HFFc6 (cell line): ENCODE data around the gene SEC22A. TPM values are rescaled to one million over a fixed set of nuclear protein-coding genes. Genes with fewer than 3 reads are reported as not detected.

Source experiments
- DNase-seq: peaks from one replicate; pipeline ENCODE4 v3.0.0-alpha.2; 2018
- H3K27ac Mint-ChIP-seq: 2 replicates; pipeline ENCODE4 v1.8.0; 2020; ENCODE audit warnings: mild to moderate bottlenecking, mixed read lengths
- H3K27me3 Mint-ChIP-seq: 2 replicates; pipeline ENCODE4 v1.8.0; 2021; ENCODE audit warnings: mild to moderate bottlenecking, moderate library complexity, mixed read lengths; ENCODE audit not compliant: insufficient read depth
- H3K36me3 Mint-ChIP-seq: 2 replicates; pipeline ENCODE4 v1.8.0; 2021; ENCODE audit warnings: low read depth, mixed read lengths
- H3K4me1 Mint-ChIP-seq: 2 replicates; pipeline ENCODE4 v1.8.0; 2020; ENCODE audit warnings: low read depth, mixed read lengths
- H3K4me3 Mint-ChIP-seq: 2 replicates; pipeline ENCODE4 v1.8.0; 2020; ENCODE audit warnings: mild to moderate bottlenecking, moderate library complexity, mixed read lengths
- H3K9me3 Mint-ChIP-seq: 2 replicates; pipeline ENCODE4 v1.8.0; 2020; ENCODE audit warnings: mild to moderate bottlenecking, mixed read lengths
- total RNA-seq, 6 experiments: library from RNA; stranded (reverse); fragmentation: NEBNext Ultra II Directional; extraction: Animal tissue kit (Norgen Biotek cat#: 25700); gene quantifications; 2 replicates in 1 of 6; 3 replicates in 5 of 6; pipeline ENCODE4 v1.2.3, GENCODE V29; 2021
- TF ChIP-seq, protein P1 (sequence below): fragments of 200-600 bp; sonication (generic); IDR thresholded peaks from 2 replicates; pipeline ENCODE4 v1.5.0; 2021; ENCODE audit warnings: antibody characterized with exemption, mild to moderate bottlenecking

The SEC22A gene
- total RNA-seq, 6 experiments from 2014 or later = 13.7 to 20.8 (median 18.0) TPM

DNA sequence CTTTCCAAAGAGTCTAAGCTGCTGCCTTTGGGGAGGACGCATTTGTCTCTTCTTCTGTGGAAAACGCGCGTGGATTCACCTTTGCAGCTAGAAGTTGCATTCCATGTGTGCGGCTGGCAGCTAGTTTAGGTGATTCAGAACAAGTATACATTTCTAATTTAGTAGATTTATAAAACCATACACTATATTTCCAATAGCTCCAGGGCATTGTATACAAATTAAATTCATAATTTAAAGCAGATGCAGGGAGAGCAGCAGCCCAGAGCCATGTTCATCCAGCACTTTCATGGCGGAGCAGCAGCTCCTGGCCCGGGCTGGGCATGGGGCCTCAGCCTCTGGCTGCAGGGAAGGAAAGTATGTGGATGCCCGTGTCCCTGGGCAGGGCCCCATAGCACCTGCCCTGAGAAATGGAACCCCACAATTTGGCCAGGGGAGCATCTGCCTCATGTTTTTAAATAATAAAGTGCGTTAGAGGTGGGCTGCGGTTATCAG is 42.8 kb upstream of the SEC22A start:
- no peak for DNase-seq
- no peak overlapping the region for H3K27ac Mint-ChIP-seq

DNA sequence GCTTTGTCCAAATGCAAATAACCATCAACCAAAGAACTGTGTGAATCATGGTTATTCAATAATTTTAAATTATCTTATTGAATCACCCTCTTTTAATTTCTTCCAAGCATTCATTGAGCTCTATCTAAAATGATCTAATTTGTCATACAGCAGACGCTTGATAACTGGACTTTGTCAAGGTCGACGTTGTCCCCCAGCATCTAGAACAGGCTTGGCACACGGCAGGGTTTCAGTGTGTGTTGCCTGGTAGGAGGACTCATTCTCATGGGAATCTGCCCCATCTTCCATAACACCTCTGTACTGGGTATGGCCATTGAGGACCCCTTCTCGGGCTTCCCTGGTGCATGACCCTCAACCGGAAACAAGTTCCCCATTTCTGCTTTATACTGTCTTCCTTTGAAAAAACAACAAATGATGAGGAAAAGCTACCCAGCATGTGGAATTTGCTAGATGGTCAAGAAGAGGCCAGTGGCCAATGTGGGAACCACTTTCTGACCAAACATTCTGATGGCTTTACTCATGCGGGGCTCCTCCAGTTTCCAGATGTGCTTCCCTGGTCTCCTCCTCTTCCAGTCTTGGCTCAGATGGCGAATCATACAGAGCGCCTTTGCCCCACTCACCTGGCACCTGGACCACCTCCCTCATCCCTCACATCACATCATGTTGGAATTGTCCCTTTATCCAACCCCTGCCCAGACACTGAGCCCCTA is 41.7 kb upstream of the SEC22A start:
- Mint-ChIP-seq H3K4me3 (no peak overlapping the region), H3K27me3 (no peaks in the 10 kb centered on the region; the same call in 1 of the 2 replicates), H3K4me1 (peaks cover 17% of the 10 kb centered on the region), H3K27ac (no peak overlapping the region), H3K9me3 (no peaks in the 10 kb centered on the region; the same call in 1 of the 2 replicates), H3K36me3 (peaks cover 48% of the 10 kb centered on the region)
- TF ChIP-seq, protein P1, sequence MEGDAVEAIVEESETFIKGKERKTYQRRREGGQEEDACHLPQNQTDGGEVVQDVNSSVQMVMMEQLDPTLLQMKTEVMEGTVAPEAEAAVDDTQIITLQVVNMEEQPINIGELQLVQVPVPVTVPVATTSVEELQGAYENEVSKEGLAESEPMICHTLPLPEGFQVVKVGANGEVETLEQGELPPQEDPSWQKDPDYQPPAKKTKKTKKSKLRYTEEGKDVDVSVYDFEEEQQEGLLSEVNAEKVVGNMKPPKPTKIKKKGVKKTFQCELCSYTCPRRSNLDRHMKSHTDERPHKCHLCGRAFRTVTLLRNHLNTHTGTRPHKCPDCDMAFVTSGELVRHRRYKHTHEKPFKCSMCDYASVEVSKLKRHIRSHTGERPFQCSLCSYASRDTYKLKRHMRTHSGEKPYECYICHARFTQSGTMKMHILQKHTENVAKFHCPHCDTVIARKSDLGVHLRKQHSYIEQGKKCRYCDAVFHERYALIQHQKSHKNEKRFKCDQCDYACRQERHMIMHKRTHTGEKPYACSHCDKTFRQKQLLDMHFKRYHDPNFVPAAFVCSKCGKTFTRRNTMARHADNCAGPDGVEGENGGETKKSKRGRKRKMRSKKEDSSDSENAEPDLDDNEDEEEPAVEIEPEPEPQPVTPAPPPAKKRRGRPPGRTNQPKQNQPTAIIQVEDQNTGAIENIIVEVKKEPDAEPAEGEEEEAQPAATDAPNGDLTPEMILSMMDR = no peak
- DNase-seq = peak; percentile 19

More for the DNA sequence above, 42.8 kb upstream of the SEC22A start:
- TF ChIP-seq, protein P1 = no peak
- Mint-ChIP-seq H3K4me3 (no peak overlapping the region), H3K27me3 (no peaks in the 10 kb centered on the region; the same call in 1 of the 2 replicates), H3K36me3 (peaks cover 37% of the 10 kb centered on the region), H3K4me1 (peaks cover 17% of the 10 kb centered on the region), H3K9me3 (no peaks in the 10 kb centered on the region)

DNA sequence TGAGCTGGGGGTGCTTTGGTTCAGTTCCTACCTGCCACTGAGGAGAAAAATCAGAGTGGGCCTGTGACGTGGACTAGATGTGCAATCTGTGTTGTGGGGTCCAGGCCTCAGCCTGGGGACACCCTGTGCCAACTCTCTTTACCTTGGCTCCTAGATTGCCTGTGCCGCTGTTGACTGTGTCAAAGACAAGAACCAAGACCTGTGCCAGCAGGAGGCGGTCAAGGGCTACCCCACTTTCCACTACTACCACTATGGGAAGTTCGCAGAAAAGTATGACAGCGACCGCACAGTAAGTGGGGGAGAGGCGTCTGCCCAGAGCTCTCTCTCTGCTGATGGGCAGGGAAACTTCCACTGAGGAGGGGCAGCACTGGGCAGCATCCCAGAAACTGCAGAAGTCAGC is 40.6 kb upstream of the SEC22A start:
- peaks cover 17% of the 10 kb centered on the region for H3K4me1 Mint-ChIP-seq
- no peaks in the 10 kb centered on the region; the same call in 1 of the 2 replicates for H3K9me3 Mint-ChIP-seq
- peaks cover 56% of the 10 kb centered on the region for H3K36me3 Mint-ChIP-seq
- H3K4me3 Mint-ChIP-seq = no peak overlapping the region
- H3K27ac Mint-ChIP-seq = no peak overlapping the region
- TF ChIP-seq, protein P1 = peak; percentile 38
- DNase-seq = no peak
- no peaks in the 10 kb centered on the region; the same call in 1 of the 2 replicates for H3K27me3 Mint-ChIP-seq

DNA sequence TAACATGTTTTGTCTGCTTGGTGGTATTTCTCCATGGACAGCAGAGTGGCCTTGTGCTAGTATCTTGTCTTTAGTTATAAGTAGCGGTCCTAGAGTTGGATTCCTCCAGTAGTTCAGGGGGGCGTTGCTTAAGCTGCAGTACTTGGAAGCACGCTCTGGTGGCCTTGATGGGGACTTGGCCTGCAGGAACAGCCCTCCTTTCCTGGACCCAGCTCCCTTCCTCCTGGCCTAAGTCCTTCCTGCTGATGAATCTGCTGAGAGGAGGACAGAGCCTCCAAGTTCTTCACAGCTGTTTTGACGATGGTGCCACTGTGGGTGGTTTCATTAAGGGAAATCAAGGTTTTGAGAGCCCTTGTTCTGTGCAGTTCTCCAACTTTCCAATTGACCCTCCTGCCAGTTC is 38.6 kb upstream of the SEC22A start:
- H3K4me3 Mint-ChIP-seq = no peak overlapping the region
- no peaks in the 10 kb centered on the region; the same call in 1 of the 2 replicates for H3K9me3 Mint-ChIP-seq
- H3K36me3 Mint-ChIP-seq = peaks cover 64% of the 10 kb centered on the region
- peaks cover 15% of the 10 kb centered on the region for H3K4me1 Mint-ChIP-seq
- DNase-seq = no peak
- H3K27ac Mint-ChIP-seq = no peak overlapping the region
- no peaks in the 10 kb centered on the region; the same call in 1 of the 2 replicates for H3K27me3 Mint-ChIP-seq
- TF ChIP-seq, protein P1 = no peak

DNA sequence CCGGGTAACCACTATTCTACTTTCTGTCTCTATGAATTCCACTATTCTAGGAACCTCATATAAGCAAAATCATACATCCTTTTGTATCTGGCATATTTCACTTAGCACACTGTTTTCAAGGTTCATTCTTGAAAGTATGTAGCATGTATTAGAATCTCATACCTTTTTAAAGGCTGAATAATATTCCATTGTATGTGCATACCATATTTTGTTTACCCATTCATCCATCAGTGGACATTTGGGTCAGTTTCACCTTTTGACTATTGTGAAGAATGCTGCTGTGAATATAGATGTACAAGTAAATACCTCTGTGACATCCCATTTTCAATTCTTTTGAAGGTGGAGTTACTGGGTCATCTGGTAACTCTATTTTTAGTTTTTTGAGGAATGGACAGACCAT is 36.6 kb upstream of the SEC22A start:
- Mint-ChIP-seq H3K4me1 (peaks cover 9% of the 10 kb centered on the region), H3K4me3 (no peak overlapping the region), H3K27me3 (no peaks in the 10 kb centered on the region; the same call in 1 of the 2 replicates), H3K36me3 (peaks cover 55% of the 10 kb centered on the region), H3K9me3 (no peaks in the 10 kb centered on the region; the same call in 1 of the 2 replicates), H3K27ac (no peak overlapping the region)
- DNase-seq = no peak
- TF ChIP-seq, protein P1 = no peak
